OCI-LY3 (cell line): ENCODE results near the gene KDM2A.

Experiments used
- EZH2phosphoT487 ChIP-seq: fragments of 200-600 bp; shearing (Covaris generic); IDR thresholded peaks from 2 replicates; pipeline ENCODE4 v1.6.1; 2018; ENCODE audit warnings: antibody characterized with exemption, mixed run types, low read depth
- TF ChIP-seq, protein P1 (sequence below): fragments of 200-600, 300-600 bp; sonication (generic); IDR thresholded peaks from 2 replicates; pipeline ENCODE4 v1.5.1; 2014; ENCODE audit warnings: antibody characterized with exemption, low read length, low read depth

DNA sequence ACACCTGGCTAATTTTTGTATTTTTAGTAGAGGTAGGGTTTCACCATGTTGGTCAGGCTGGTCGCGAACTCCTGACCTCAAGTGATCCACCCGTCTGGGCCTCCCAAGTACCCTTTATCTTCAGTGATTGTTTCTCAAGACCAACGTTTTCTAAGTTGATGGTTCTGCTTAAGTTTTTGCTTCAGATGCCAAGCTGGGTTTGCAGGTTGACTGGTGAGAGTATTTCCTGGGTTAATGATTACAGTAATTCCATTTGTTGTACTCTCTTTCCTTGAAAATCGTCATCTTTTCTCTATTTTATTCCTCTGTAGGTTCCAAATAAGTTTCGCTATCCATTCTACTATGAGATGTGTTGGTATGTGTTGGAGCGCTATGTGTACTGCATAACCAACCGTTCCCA, 108.7 kb downstream of the KDM2A start:
- TF ChIP-seq, protein P1, sequence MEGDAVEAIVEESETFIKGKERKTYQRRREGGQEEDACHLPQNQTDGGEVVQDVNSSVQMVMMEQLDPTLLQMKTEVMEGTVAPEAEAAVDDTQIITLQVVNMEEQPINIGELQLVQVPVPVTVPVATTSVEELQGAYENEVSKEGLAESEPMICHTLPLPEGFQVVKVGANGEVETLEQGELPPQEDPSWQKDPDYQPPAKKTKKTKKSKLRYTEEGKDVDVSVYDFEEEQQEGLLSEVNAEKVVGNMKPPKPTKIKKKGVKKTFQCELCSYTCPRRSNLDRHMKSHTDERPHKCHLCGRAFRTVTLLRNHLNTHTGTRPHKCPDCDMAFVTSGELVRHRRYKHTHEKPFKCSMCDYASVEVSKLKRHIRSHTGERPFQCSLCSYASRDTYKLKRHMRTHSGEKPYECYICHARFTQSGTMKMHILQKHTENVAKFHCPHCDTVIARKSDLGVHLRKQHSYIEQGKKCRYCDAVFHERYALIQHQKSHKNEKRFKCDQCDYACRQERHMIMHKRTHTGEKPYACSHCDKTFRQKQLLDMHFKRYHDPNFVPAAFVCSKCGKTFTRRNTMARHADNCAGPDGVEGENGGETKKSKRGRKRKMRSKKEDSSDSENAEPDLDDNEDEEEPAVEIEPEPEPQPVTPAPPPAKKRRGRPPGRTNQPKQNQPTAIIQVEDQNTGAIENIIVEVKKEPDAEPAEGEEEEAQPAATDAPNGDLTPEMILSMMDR, result no peak
- TF ChIP-seq EZH2phosphoT487, result no peak
